HG02623 (cell line): Measurements from ENCODE around the gene ZFPM1.
"Not testable (repeated sequence)": the region's sequence is repeated elsewhere in the genome, so short reads cannot be mapped to it uniquely, and the experiment has no call there.

Source experiments
- ATAC-seq: cut with Tn5 transposase; IDR thresholded peaks from one replicate; pipeline ENCODE4 v1.9.1; 2021; ENCODE audit warnings: moderate library complexity; ENCODE audit not compliant: unreplicated experiment

The ZFPM1 gene

DNA sequence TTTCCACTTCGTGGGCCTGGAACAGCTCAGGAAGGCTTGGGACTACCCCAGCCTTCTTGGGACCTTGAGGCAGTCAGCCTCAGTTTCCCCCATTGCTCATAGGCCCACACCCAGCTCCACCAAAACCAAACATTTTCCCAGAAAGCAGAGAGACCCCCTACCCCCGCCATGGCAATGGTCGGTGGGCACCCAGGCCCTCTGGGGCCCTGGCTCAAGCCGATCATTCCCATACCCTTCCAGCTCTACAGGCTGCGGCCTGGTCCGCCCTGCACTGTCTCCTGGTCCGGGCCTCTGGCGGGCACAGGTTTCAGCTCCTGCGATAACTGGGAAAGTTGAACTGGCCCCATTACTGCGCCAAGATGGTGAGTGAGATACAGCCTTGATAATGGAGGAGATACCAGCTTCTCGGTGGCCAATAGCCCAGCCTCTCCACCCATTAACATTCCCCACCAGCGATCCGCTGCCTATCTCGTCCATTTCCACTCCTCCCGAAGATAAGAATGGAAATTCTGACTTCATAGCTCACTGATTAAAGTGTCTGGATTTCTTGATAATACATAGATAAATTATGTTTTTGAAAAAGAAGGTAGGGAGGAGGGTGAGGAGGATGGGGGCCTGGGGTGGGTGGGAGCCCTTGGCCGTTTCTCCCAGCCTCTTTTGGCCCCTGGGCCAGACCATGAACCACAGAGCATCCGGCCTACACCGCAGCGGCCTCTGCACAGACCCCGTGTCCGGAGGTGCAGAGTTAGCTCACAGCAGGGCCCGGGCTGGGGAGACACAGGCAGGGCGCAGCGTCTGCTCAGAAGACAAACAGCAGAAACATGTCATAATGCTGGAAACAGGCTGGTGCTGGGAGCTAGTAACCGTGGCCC lies 11.6 kb downstream of the ZFPM1 start:
- ATAC-seq = no peak

DNA sequence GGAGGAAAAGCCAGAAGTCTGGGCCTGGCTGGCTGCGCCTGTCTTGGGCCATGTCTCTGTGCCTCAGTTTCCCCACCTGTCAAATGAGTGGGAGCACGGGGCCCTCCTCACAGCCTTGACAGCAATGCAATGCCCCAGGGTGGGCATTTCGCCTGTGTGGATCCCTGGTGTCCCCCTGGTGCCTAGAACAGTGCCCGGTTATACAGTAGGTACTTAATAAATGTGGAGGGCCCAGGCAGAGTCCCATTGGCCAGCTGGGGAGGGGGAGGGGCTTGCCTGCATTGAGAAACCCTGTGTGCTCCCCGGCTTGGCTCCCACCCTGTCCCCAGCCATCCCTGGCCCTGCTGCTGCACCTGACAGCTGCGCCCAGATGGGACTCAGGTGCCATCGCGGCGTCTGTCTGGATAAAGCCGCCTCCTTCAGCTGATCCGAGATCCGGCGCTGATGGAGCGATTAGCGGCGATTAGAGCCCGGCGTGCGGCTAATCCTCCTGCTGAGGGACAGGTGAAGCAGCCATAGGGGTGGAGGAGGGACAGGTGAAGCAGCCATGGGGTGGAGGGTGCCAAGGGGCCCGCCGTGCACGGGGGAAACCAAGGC lies 12.4 kb downstream of the ZFPM1 start:
- ATAC-seq = no peak

GRCh38 chr16:88466175-88466862 lies 13.2 kb downstream of the ZFPM1 start:
- ATAC-seq = no peak

GRCh38 chr16:88466949-88467348 lies 13.9 kb downstream of the ZFPM1 start:
- ATAC-seq = no peak

DNA sequence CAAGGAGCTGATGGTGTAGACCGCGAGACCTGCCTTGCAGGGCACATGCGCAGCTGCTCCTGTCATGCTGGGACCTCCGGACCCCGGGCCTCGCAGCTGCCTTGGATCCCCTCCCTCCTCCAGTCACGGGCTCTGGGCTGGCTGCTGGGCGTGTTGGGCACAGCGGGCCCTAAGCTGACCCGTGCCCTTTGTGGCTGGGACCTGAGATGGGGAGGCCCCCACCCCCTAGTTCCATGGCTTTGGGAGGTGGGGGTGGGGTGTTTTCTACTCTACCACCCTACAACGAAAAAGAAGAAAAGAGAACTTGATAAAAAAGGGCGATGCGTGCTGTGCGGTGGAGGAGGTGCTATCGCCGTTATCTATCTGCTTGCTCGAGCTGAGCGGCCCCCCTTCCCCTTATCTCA lies 14.5 kb downstream of the ZFPM1 start:
- ATAC-seq = no peak

DNA sequence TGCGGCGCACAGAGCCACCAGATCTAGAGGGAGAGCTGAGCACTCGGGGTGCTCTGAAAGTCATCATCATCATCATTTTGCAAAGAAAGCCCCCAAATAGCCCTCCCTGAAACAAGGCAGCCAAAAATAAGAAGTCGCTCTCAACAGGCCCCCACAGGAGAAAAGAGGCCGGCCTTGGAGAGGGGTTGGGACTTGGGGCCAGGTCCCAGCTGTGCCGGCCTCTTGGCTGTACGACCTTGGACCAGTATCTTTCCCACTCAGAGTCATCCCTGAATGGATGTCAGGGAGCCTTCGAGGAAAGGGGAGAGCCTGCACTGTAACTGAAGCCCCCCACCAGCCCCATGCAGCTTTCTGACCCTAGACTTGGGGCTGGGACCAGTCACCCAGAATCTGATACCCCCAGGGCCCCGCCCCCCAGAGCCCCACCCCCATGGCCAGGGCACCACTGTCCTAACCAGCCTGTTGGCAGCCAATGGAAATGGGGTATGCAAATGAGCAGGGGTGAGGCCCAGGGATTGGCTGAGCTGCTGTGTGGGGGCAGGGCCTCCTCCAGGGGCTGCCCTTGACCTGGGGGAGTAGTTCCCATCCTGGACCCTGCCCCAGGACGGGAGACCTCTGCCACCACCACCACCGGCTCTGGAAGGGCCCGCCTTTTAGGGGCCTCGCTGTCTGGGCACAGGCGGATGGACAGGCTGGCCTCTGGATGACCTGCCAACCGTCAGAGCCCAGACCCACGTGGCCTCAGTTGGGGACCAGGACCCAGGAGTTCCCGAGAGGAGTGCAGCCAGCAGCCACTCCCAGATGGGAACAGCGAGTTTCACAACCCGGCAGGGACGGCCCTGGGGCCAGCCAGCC lies 15.4 kb downstream of the ZFPM1 start:
- no peak for ATAC-seq

GRCh38 chr16:88469615-88470395 lies 16.7 kb downstream of the ZFPM1 start:
- no peak for ATAC-seq

DNA sequence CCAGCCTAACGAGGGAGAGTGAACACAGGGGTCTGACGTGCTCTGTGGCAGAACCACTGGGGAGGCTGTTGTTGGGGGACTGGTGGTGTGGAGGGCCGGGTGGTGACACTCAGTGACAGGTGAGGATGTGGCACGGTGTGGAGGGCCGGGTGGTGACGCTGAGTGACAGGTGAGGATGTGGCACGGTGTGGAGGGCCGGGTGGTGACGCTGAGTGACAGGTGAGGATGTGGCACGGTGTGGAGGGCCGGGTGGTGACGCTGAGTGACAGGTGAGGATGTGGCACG lies 17.3 kb downstream of the ZFPM1 start:
- ATAC-seq = not testable (repeated sequence)

DNA sequence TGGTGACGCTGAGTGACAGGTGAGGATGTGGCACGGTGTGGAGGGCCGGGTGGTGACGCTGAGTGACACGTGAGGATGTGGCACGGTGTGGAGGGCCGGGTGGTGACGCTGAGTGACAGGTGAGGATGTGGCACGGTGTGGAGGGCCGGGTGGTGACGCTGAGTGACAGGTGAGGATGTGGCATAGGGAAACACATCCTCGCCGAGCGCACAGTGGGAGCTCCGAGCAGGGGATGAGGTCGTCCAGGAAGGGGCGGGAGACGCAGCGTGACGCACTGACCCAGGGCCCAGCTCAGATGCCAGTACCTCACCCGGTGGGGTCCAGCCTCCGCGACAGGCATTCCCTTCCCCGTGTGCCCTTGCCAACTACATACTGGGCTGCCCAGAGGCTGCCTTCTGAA lies 17.6 kb downstream of the ZFPM1 start:
- not testable (repeated sequence) for ATAC-seq

DNA sequence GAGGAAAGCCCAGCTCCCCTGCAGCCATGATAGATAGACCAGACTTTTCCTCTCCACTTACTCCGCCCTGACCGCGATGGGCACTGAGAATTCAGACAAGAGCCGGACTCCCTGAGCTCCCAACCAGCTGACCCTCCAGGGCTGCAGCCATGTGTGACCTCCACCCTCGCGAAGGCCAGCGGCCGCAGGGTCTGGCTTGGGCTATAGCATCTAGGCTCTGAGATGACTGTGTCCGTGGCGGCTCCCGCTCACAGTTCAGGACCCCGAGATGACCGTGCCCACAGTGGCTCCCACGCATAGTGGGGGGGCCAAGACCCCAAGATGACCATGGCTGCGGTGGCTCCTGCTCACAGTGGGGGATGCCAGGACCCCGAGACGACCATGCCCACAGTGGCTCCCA lies 18.0 kb downstream of the ZFPM1 start:
- no peak for ATAC-seq

GRCh38 chr16:88471575-88471974 lies 18.5 kb downstream of the ZFPM1 start:
- ATAC-seq = no peak

- no peak for ATAC-seq
These were observed 19.0 kb downstream of the ZFPM1 start for GRCh38 chr16:88472069-88472468.

- no peak for ATAC-seq
These were observed 19.6 kb downstream of the ZFPM1 start for GRCh38 chr16:88472637-88473205.

DNA sequence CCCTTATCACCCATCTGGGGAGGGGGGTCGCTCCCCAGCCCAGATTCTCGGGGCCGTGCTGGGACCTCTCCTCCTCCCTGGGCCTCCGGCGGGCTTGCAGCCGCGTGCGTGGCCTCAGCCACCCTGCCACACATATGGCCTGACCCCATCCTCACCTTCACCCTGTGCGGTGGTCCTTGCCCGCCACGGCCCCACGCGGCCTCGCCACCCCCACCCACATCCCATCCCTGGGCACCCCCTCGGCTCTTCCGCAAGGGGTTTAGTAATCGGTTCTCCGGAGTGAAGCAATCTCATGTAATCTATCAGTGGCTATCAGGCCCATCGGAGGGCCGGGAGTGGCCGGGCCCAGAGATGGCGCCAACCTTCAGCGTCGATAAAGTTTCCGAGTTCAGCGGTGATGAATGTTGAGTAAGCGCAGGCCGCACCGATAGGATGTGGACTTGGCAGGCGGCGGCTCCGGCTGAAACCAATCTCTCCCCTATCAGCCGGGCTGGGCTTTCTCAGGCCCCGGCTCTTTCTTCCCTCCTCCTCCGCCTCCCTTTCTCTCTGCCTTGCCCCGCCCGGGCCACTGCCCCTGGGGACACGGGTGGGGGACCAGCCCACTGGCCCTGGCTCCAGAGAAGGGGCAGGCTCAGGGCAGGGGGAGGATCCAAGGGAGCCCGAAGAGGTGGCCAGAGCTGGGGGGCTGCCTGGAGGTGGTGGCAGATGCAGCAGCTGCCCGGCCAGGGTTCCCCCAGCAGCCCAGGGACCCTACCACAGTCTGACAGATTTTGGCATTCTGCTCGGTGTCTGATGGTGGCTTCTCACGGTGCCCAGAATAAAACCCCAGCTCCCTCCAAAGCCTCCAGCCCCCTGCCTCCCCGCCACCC lies 20.8 kb downstream of the ZFPM1 start:
- no peak for ATAC-seq

DNA sequence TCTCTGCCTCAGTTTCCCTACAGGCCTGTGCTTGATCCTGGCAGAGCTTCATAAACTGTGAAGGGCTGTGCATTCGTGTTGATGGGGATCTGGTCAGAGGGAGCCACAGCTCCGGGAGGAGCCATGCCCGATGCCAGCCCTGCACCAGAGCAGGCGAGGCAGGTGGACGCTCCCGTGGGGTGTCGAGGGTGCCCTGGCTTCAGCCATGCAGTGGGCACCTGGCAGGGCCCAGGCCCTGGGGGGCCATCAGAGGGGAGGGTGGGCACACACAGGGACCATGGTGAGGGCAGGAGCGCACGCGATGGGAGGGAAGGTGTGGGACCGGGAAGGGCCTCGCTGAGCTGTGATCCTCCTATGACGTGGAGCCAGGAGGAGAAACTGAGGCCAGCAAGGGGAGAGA lies 22.0 kb downstream of the ZFPM1 start:
- ATAC-seq = no peak

- ATAC-seq = no peak
These were observed 23.1 kb downstream of the ZFPM1 start for GRCh38 chr16:88476203-88476602.

DNA sequence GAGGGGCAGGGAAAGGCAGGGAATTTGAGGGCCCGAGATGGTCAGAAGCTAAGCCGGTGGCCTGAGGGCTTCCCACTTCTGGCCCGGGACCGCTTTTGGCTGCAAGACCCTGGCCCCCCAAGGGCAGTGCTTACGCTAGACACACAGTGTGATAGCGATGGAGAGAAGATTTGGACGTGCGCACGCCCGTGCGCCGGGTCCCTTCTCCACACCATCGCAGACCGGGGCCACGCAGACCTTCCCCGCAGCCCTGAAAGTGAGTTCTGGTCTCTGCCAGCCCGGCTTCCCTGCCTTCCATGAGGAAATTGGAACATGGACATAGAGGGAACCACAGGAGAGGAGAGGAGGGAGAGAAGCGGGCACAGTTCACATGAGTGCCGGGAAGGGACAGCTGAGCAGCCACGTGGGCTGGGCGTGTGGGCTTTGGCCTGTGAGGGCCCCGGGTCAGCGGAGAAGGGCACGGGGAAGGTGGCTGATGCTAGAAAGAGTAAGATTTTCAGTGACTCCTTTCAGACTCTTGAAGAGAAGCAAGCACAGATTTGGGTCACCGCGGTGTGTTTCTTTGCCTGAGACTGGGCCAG lies 23.8 kb downstream of the ZFPM1 start:
- no peak for ATAC-seq

- no peak for ATAC-seq
These were observed 24.8 kb downstream of the ZFPM1 start for GRCh38 chr16:88477631-88478519.
